Measurements from ENCODE around the gene VPS45. TPM values are rescaled to one million over a fixed set of nuclear protein-coding genes. Genes with fewer than 3 reads are reported as not detected.
A peak's percentile ranks its signal among the peaks of the same experiment; 100 is the strongest.
"Not testable (repeated sequence)": the region's sequence is repeated elsewhere in the genome, so short reads cannot be mapped to it uniquely, and the experiment has no call there.

The VPS45 gene
- polyA plus RNA-seq, 1 donor from 2014 or later, result 174 TPM

- no peak overlapping the region for H3K27ac ChIP-seq (ENCODE audit: low read length)
- no peak overlapping the region for H3K9ac ChIP-seq (ENCODE audit: low read length)
- H3K79me2 ChIP-seq (replicated peaks; ENCODE audit: insufficient read depth, low read length), result no peaks in the 10 kb centered on the region
- no peaks in the 10 kb centered on the region for H3F3A ChIP-seq (ENCODE audit: insufficient read depth, low read length, poor library complexity, severe bottlenecking)
- H3K36me3 ChIP-seq (ENCODE audit: insufficient read depth, low read length), result no peaks in the 10 kb centered on the region
- H4K20me1 ChIP-seq (ENCODE audit: insufficient read depth), result no peaks in the 10 kb centered on the region
- H3K4me2 ChIP-seq (ENCODE audit: low read length), result no peak overlapping the region
- H3K9me2 ChIP-seq (ENCODE audit: insufficient read depth, low read length), result no peaks in the 10 kb centered on the region
- no peak overlapping the region for H3K4me3 ChIP-seq (ENCODE audit: low read length)
- H2AFZ ChIP-seq (ENCODE audit: low read depth, low read length), result no peak overlapping the region
- no peaks in the 10 kb centered on the region for H3K9me3 ChIP-seq (ENCODE audit: low read length)
- no peak for TF ChIP-seq POLR2AphosphoS5 (IDR thresholded peaks at IDR 0.05)
- no peak for TF ChIP-seq RAD21 (conservative IDR thresholded peaks at IDR 0.05)
- no peak for TF ChIP-seq REST (IDR thresholded peaks at IDR 0.05; ENCODE audit: borderline replicate concordance)
- H3K27me3 ChIP-seq (ENCODE audit: insufficient read depth, low read depth, low read length), result no peaks in the 10 kb centered on the region
Observed at GRCh38 chr1:150185481-150185880, 117.9 kb downstream of the VPS45 start.

GRCh38 chr1:150186438-150186788, 118.8 kb downstream of the VPS45 start:
- not testable (repeated sequence) for H2AFZ ChIP-seq (ENCODE audit: low read depth, low read length); H3K79me2 ChIP-seq (replicated peaks; ENCODE audit: insufficient read depth, low read length); H3K4me3 ChIP-seq (ENCODE audit: low read length); H3K9me3 ChIP-seq (ENCODE audit: low read length); H3K27me3 ChIP-seq (ENCODE audit: insufficient read depth, low read depth, low read length); H4K20me1 ChIP-seq (ENCODE audit: insufficient read depth); H3F3A ChIP-seq (ENCODE audit: insufficient read depth, low read length, poor library complexity, severe bottlenecking); H3K9me2 ChIP-seq (ENCODE audit: insufficient read depth, low read length); H3K4me2 ChIP-seq (ENCODE audit: low read length); H3K36me3 ChIP-seq (ENCODE audit: insufficient read depth, low read length); H3K27ac ChIP-seq (ENCODE audit: low read length); H3K9ac ChIP-seq (ENCODE audit: low read length)

GRCh38 chr1:150186789-150187559, 119.4 kb downstream of the VPS45 start:
- Histone ChIP-seq H3K4me2 (ENCODE audit: low read length) (no peak overlapping the region), H3K9ac (ENCODE audit: low read length) (no peak overlapping the region), H3K9me2 (ENCODE audit: insufficient read depth, low read length) (no peaks in the 10 kb centered on the region), H3K36me3 (ENCODE audit: insufficient read depth, low read length) (no peaks in the 10 kb centered on the region), H3K9me3 (ENCODE audit: low read length) (no peaks in the 10 kb centered on the region), H2AFZ (ENCODE audit: low read depth, low read length) (no peak overlapping the region), H3K79me2 (replicated peaks; ENCODE audit: insufficient read depth, low read length) (no peaks in the 10 kb centered on the region), H3K4me3 (ENCODE audit: low read length) (no peak overlapping the region), H3F3A (ENCODE audit: insufficient read depth, low read length, poor library complexity, severe bottlenecking) (no peaks in the 10 kb centered on the region), H3K27me3 (ENCODE audit: insufficient read depth, low read depth, low read length) (no peaks in the 10 kb centered on the region), H3K27ac (ENCODE audit: low read length) (no peak overlapping the region), H4K20me1 (ENCODE audit: insufficient read depth) (no peaks in the 10 kb centered on the region)
- TF ChIP-seq POLR2AphosphoS5 (IDR thresholded peaks at IDR 0.05) (no peak), CTCF (IDR thresholded peaks at IDR 0.05; ENCODE audit: poor library complexity, severe bottlenecking) (peak; percentile 79), RAD21 (conservative IDR thresholded peaks at IDR 0.05) (peak; percentile 86), SMC3 (conservative IDR thresholded peaks at IDR 0.05; ENCODE audit: poor library complexity) (peak; percentile 85), EZH2 (IDR thresholded peaks at IDR 0.05; ENCODE audit: borderline replicate concordance, insufficient read depth, low read length, poor library complexity, severe bottlenecking) (no peak), EP300 (conservative IDR thresholded peaks at IDR 0.05; ENCODE audit: poor library complexity, severe bottlenecking) (no peak)

Data from neural cell (in vitro differentiated cells).